Activated CD8-positive, alpha-beta memory T cell treated with anti-CD3 and anti-CD28 coated beads for 4 hours (primary cell): Measurements from ENCODE around the gene TFE3.
"Not testable (repeated sequence)": the region's sequence is repeated elsewhere in the genome, so short reads cannot be mapped to it uniquely, and the experiment has no call there.

Source experiments
- DNase-seq, 2 donors: peaks; one replicate each; pipeline ENCODE4 v3.0.0-alpha.2; 2020; ENCODE audit warnings: low read depth in 2 of 2

Gene TFE3

DNA sequence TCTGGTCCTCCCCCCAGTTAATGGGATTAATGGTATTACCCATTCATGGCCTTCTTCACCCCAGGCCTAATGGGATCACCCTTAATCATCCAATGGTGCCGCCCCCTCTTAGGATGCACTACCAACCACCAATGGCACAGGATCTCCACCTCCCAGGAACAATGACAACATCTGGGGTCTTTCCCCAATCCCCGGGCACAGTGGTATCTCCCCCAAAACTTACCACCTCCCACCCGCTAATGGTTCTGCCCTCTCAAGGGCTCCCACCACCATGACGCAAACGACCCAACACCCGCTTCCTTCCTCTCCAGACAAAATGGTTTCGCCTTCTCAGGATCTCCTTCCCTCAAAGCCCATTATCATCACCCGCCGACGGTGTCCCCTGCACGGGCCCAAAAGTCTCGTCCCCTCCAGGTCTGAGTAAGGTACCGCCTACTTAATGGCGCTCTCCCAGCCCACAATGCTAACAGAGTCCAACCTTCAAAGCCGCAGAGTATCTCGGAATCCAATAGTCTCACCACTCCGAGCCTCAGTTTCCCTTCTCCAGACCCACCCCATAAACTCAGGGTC lies 41.6 kb downstream of the TFE3 start:
- peak; percentile 7 to 8 for DNase-seq

- no peak for DNase-seq
Observed at GRCh38 chrX:49000636-49001035, 42.5 kb downstream of the TFE3 start.

GRCh38 chrX:48999030-48999429 lies 44.1 kb downstream of the TFE3 start:
- no peak for DNase-seq

DNA sequence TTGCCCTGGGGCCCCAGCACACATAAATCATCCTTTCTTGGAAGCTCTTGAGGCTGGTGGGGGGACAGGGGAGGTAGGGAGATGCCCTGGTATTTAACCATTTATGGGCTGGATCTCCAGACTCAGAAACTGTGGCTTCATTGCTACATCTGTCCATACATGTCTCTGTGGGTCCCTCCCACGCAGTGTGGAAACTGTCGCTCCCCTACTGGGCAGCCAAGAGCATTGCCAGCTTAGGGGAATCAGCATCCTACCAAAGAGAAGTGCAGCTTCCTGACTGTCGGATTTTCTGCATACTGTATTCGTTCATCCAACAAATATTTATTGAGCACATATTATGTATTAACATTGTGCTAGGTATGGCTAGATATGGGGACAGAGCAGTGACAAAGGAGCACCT lies 44.8 kb downstream of the TFE3 start:
- no peak for DNase-seq

- DNase-seq, result no peak
Observed at GRCh38 chrX:48997865-48998264, 45.3 kb downstream of the TFE3 start.

GRCh38 chrX:48997455-48997854 lies 45.7 kb downstream of the TFE3 start:
- no peak for DNase-seq

DNA sequence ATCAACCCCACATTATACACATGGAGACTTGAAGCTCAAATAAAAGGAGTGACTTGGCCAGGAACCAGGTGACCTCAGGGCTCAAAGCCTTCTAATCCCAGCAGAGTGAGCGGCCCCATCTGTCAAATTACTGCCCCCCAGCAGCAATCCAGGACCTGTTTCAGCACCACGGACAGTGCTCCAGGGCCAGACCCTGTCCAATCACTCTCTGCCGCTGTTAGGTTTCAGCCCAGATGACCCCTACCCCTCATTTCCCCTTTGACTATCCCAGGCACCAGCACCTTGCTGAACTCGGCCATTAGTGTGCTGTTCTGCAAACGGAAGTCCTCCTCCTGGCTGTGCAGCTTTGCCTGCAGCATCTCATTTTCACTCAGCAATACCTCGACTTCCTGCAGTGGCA lies 46.2 kb downstream of the TFE3 start:
- no peak for DNase-seq

DNA sequence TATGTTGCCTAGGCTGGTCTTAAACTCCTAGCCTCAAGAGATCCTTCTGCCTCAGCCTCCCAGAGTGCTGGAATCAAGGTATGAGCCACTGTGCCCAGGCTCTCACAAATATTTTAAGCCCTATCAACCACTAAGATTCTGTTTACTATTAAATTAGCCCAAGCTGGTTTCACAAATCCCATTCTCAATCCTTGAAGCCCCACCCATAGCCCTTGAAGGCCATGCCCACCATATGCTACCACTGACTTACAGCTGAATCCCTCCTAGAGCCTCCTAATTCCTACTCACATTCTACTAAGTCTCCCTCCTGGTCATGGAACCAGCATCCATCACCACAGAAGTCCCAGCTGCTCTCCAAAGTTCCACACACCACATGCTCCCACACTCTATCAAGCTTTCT lies 50.8 kb downstream of the TFE3 start:
- DNase-seq, result no peak

DNA sequence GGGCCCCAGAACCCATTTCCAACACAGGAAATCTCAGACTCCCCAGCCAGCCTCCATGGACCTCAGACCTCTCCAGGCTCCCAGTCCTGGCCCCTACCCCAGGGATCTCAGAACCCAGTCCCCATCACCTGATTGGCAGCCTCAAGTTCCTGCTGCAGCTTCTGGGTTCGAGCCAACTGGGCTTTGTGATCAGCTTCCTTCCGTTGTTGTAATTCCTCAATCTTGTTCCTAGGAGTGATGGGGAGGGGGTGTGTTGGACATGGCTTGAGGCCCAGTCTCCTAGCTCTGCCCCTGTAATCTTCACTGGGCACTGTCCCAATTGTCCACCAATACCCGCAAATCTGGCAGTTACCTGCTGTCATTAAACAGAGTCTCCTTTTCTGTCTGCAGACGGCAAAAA lies 53.7 kb downstream of the TFE3 start:
- DNase-seq, result no peak

- no peak for DNase-seq
Observed at GRCh38 chrX:48983896-48984295, 59.3 kb downstream of the TFE3 start.

- no peak for DNase-seq
Observed at GRCh38 chrX:48983081-48983480, 60.1 kb downstream of the TFE3 start.

DNA sequence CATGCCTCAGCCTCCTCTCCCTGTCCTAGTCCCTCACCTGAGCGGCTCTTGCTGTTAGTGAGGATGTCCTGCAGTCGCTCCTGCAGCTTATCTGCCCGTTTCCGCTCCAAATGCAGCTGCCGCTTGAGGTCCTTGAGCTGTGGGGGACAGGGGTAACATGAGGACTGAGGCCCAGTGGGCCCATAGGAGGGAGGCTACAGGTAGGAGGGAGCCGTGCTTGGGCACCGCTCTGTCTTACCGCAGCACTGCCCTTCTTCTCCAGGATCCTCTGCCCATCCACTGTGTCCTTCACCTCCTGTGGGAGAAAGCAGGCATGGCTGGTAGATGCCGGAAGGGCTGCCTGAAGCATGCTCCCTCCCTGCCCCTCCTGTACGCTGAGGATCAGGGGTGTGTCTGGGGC lies 62.0 kb downstream of the TFE3 start:
- DNase-seq, result no peak

DNA sequence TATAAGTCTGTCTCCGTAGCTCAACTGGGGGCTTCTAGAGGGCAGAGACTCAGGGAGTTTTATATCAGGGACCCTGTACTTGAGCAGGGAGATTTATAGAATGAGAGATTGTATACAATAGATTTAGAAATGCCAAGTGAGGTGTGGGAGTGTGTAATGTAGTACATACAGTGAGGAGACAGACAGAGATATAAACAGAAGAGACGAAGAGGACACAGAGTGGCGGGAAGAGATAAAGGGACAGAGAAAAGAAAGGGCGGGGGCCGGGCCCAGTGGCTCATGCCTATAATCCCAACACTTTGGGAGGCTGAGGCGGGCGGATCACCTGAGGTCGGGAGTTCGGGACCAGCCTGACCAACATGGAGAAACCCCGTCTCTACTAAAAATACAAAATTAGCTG lies 62.8 kb downstream of the TFE3 start:
- DNase-seq, result not testable (repeated sequence)
